GM18526 (cell line): ENCODE measurements around the gene GNGT1.

Experiments used
- POLR2A ChIP-seq: IDR thresholded peaks from 3 replicates; pipeline ENCODE4 v1.6.1; 2011; ENCODE audit not compliant: insufficient read length; ENCODE audit errors: extremely low read depth

The GNGT1 gene

DNA sequence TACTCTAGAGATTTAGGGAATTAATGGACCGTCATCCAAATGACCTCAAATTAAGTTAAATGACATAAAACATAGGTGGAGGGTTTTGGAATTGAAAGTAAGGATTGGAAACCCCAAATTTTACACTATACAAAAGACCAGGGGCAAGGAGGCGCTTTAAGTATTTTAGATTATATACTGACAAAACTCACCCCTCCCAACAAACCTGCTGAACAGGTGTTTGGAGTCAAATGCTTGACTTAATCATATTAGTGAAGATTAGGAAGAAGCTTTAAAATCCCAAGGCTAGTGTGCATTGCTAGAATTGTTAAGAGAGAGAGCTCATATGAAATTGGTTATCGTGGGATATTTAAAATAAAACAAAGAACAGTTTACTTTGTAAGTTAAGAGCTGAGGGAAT lies at the start of gene GNGT1:
Gene GNGT1, plus strand, starts transcription at position 301 of the 400 bp plus-strand sequence. CDS start 180 bp downstream, outside the sequence.
- TF ChIP-seq POLR2A = no peak

DNA sequence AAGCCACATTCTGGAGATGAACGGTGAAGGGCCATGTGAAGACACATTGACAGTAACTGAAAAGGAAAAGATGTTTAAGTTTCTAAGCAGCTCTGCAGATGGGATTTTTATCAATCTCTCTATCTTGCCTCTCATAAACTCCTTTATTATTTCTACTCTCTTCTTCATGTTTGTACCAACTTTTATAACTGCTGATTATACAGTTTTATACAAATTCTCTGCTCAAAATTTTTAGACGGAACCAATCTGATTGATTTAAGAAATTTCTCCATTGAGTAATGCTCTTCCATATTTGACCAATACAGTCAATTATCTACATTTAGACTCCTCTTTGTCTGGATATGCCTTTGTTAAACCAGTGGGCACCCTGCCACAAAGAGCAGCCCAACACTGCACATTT lies 47.5 kb upstream of the GNGT1 start:
- TF ChIP-seq POLR2A = no peak

DNA sequence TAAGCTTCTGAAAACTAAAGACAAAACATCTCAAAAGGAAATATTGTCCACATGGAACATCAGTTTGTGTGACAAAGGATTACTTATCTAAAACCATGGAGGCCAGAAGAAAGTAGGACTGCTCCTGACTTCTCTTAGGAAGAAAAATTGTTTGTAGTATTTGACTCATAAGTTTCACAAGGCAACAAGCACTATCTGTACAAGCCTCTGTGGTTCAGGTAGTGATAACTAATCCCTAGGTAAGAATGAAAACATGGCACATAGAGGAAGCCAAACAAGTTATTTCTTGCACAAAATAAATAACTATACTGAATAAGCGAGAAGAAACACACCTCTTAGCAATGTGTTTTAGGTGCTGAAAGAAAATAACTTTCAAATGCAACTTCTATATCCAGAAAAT lies 46.1 kb upstream of the GNGT1 start:
- no peak for TF ChIP-seq POLR2A

DNA sequence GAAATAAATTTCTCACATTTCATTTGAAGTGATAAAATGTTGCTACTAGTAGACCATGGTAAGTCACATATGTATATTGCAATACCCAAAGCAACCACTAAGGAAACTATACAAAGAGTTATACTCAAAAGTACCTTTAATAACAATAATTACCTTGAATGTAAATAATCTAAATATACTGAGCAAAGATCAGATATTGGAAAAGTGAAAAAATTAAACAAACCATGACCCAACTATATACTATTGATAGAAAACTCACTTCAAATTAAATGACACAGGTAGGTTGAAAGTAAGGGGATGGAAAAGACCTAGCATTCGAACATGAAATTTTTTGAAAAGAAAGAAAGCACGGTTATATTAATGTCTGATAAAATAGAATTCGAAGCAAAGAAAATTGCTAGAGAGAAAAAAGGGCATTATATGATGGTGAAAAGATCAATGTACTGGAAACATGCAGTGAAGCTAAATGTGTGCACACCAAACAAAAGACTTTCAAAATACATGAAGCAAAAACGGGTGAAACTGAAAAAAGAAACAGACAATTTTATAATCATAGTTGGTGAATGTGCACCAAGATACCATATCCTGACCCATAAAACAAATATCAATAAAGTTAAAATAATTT lies 44.9 kb upstream of the GNGT1 start:
- no peak for TF ChIP-seq POLR2A

DNA sequence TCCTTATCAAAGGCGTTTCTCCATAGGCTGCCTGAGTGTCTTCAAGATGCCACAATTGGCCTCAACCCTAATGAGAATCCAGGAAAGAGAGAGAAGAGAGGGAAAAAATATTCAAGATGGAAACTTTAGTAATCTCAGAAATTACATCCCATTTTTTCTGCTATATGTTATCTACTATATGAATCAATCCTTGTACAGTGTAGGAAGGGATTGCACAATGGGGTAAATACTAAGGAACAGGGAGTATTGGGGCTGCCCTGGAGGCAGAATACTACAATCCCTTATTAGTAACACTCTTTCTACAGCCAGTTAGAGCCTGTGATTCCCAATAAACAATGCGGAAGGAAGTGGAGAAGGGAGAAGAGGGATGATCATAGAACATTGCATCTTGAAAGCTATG lies 43.7 kb upstream of the GNGT1 start:
- TF ChIP-seq POLR2A = no peak

DNA sequence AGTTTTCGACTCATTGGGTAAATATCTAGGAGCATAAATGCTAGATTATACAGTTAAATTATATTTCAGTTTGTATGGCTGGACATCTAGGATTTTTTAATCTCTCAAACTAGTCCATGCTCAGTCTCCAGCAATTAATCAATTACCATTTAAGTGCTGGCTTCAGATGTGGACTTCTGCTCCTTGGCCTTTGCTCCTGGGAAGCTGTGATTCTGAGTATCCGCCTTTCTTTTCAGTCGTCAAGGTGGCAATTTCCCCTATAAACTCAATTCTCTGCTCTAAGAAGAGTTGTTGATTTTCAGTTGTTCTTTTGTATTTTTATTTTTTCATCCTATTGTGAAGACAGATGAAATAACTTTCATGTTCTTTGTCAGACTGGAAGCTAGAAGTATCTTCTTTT lies 39.5 kb upstream of the GNGT1 start:
- no peak for TF ChIP-seq POLR2A

DNA sequence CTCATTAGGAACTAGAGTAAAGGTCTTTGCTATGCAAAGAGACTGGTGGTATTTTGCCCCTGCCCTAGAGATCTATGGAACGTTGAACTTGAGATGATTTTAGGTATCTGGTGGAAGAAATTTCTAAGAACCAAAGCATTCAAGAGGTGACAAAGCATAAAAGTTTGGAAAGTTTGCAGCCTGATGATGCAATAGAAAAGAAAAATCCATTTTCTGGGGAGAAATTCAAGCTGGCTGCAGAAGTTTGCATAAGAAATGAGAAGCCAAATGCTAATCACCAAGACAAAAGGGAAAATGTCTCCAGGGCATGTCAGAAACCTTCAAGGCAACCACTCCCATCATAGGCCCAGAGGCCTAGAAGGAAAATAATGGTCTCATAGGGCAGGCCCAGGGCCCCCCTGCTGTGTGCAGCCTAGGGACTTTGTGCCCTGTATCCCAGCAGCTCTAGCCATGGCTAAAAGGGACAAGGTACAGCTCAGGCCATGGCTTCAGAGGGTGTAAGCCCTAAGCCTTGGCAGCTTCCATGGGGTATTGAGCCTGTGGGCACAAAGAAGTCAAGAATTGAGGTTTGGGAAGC lies 32.3 kb upstream of the GNGT1 start:
- no peak for TF ChIP-seq POLR2A

DNA sequence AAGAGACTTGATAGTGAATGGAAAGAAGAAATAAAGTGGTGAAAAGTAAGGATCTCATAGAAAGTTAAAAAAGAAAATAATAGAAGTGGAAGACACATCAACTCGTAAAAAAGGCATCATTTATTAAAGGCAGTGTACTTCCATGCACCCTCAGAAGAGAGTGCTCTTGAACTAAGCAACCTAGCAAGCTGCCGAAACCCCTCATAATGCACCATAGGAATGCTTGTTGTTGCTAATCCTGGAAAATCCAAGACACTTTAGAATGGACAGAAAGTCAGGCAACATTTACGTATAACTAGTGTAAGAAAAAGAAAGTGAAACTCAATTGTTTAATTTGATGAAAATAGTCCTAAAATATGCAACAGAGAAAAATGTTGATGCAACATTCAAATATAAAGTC lies 28.6 kb upstream of the GNGT1 start:
- TF ChIP-seq POLR2A = no peak

DNA sequence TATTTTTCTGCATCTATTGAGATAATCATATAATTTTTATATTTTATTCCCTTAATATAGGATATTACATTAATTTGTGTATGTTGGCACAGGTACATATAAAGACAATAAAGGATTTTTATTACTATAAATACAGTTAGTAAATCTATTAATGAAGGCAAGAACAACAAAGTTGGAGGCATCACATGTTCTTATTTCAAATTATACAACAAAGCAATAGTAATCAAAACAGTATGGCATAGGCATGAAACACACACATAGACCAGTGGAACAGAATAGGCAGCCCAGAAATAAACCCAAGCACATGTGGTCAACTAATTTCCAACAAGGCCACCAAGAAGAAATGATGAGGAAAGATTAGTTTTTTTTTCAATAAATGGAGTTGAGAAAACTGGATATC lies 27.0 kb upstream of the GNGT1 start:
- TF ChIP-seq POLR2A = no peak

DNA sequence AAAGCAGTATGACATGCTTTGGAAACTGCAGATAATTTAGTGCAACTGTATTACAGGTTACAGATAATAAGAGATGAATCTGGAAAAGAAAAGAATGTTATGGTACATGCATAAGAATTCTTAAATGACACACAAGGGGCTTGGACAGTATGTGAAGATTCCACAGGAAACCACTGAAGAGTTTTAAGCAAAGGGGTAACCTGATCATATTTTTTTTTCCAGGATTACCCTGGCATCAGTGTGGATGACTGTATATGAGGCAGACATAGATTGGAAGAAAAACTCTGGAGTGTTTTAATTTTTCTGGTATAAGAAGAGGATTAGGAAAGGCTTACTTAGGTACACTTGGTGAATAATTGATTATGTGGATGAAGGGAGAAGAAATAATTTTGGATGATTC lies 23.9 kb upstream of the GNGT1 start:
- no peak for TF ChIP-seq POLR2A

DNA sequence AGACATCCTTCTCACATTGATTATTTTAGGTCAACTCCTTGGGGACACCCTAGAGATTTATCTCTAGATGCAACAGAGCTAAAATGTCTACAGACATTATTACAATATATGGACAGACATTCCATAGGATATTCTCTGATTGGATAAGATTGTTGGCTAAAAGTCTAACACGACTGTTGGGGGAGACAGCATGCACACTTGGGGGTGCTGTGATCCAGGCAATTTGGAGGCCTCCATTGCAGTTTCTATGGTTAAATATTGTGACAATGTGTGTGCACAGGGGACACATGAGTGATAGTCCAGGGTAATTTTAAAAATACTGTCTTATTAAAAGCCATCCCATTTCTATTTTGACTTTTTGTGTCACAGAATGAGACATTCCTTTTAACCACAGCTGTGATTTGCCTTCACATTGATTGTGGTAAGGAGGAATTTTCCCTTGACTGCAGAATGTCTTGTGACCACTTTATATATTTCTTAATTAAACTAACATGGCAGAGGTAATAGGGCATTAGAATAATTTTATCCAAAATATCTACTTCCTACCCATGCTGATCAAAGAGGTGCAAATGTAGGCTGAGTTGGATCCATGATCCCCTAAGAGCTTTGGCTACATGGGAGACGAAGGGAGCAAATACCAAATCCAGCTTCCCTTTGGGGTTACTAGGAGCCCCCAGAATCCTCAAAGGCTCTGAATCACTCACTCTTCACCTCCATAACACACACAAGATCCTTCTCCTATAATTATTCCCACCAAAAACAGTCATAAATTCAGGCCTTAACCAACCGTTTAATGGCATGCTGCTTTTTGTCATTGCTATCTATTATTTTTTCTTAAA lies 23.1 kb upstream of the GNGT1 start:
- TF ChIP-seq POLR2A = no peak

DNA sequence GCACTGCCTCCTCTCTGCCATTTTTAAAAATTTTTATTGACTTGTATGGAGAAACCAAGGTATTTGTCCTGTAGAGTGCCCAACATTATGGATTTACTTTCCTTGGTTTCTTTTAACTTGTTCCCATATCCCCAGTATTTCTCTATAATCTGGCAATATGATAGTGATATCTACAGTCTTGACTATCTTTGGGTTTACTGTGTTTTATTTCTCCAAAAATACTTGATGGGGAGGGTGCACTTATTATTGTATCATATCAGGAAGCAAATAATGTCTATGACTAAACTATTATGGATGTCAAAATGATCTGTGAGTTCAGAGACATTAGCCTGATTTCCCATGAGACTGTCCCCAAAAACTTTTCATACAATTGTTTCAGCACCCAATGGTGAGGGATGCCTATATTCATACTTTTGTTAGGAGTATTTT lies 22.4 kb upstream of the GNGT1 start:
- TF ChIP-seq POLR2A = no peak

DNA sequence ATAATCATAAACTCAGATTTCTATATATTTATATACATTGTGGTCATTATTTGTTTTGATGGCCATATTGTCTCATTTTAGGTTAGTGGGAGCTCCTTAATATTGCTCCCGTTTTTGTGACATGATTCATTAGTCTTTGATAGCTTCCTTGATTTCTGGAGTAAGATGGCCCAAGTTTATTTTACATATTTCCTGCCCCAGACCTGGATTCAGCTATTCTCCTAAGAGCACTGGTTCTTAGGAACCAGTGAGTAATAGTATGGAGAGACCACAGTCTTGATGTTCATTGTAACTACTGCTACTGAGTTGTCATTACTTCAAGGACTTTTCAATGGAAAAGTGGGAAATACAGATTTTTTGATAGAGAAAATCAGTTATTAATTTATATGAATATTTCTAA lies 21.8 kb upstream of the GNGT1 start:
- TF ChIP-seq POLR2A = no peak

DNA sequence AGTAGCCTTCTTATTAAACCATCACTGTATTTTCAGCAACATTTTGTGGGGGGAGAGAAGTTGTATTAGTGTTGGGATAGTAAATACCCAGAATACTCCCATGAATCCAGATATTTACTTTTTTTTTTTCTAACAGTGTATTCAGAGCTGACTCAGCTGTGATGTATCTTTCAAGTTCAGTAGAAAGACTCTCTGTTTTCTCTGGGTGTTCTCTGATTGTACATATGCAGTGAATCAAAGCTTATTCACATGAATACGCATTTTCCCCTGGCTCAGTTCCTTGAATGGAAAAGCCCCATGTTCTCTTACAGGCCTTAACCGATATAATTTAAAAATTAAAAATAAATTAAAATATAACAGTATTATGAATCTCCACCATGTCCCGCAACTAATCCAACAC lies 17.1 kb upstream of the GNGT1 start:
- TF ChIP-seq POLR2A = no peak

DNA sequence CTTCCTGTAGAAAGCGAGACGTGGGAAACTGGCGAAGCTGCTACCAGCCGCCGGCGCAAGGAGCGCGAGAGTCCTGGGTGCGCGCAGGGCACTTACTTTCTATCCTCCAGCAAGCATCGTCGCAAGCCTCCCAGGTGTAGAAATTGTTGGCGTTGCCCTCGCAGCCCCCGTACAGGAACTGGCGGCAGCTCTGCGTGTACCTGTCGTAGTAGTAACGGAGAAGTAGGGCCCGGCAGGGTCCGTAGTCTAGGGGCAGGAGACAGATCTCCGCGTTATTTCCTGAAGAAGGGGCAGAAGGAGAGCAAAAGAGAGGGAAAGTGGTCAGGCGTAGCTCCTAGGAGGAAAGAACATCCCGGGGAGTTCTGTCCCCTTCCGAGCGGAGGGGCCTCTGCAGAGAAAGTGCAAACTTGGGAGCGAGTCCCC lies 16.3 kb upstream of the GNGT1 start:
- no peak for TF ChIP-seq POLR2A

DNA sequence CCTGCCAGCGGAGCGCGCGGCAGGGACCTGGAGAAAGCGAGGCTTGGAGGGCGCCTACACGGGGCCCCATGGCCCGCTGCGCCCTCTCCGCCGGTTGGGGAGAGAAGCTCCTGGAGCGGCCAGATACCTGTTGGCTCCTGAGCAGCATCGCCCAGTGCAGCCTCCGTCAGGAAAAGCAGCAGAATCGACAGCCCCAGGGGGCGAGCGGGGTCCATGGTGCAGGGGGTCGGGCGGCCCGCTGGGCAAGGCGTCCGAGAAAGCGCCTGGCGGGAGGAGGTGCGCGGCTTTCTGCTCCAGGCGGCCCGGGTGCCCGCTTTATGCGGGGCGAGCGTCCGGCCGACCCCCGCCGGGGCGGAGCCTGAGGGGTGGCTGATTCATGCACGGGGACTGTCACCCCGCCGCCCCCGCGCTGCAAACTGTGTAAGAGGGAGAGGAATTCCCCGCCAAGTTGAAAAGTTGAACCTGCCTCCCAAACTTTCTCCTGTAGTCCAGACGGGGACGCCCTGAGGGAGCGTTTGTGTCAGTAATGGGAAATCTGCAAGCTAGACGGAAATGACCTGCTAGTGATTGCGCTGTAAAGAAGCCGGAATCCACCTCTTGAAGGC lies 15.8 kb upstream of the GNGT1 start, which contains the start of gene TFPI2:
Gene TFPI2, minus strand, starts transcription at position 290 of the 605 bp plus-strand sequence. Its CDS starts 75 bp downstream, at position 215.
- TF ChIP-seq POLR2A = no peak
